Pancreas (tissue), 10 donors: ENCODE measurements around the gene NR4A2. TPM values are rescaled to one million over a fixed set of nuclear protein-coding genes. Genes with fewer than 3 reads are reported as not detected.

Source experiments
- ATAC-seq, 4 donors: fragments of 200-7000 bp; cut with Tn5 transposase; one replicate each; pipeline versions ENCODE4 v1.8.0 to v1.9.1; 2020; ENCODE audit warnings: mild to moderate bottlenecking in 4 of 4, moderate library complexity in 4 of 4
- DNase-seq, 6 donors: peaks; one replicate each; pipeline ENCODE4 v3.0.0-alpha.2; 2020
- FAIRE-seq: peaks from 2 replicates; lab custom pipeline; 2012; peaks lifted over from hg19 to GRCh38; lab: Jason Lieb, UNC
- H3K27ac ChIP-seq, 4 donors: fragments of 200-600 bp; sonication (generic); 1 replicate in 3 of 4; 2 replicates in 1 of 4; pipeline versions ENCODE4 v1.5.0 to v1.8.0; 2020
- H3K27me3 ChIP-seq, 4 donors: fragments of 200-600 bp; one replicate each; pipeline ENCODE4 v1.8.0; 2021
- H3K36me3 ChIP-seq, 3 donors: fragments of 200-600 bp; sonication (generic) in 1 of 3; one replicate each; pipeline versions ENCODE4 v1.5.0 to v1.8.0; 2020 to 2021
- H3K4me1 ChIP-seq, 3 donors: fragments of 200-600 bp; one replicate each; pipeline ENCODE4 v1.8.0; 2021
- H3K4me3 ChIP-seq, 4 donors: fragments of 200-600 bp; sonication (generic) in 2 of 4; one replicate each; pipeline versions ENCODE4 v1.5.0 to v1.8.0; 2020 to 2021
- H3K9me3 ChIP-seq, 4 donors: fragments of 200-600 bp; one replicate each; pipeline ENCODE4 v1.8.0; 2021
- WGBS, 2 donors: extraction: QIAGEN DNeasy Blood & Tissue Kit; methylation state at CpG; one replicate each; pipeline ENCODE4 v1.1.7; 2013; 5-methylcytosine and 5-hydroxymethylcytosine counted together
- intact Hi-C, 3 donors: fragments of 100-400 bp; cut with DNase I; formaldehyde crosslinking; loops; one replicate each; pipeline versions ENCODE4 v1.11.1 to v1.14.2; 2022
- polyA plus RNA-seq, 2 donors: library from polyadenylated mRNA; stranded (reverse); fragments of 200-250 nt; gene quantifications; one replicate each; pipeline ENCODE4 v1.2.3, GENCODE V29; 2013
- total RNA-seq, 6 donors: library from RNA; stranded (reverse); fragmentation: NEBNext Ultra II Directional in 4 of 6; extraction: Animal tissue kit (Norgen Biotek cat#: 25700) in 4 of 6; gene quantifications; one replicate each; pipeline versions ENCODE4 v1.2.1 to v1.2.4, GENCODE V29; 2021 to 2023
- TF ChIP-seq, protein P1 (sequence below), 4 donors: fragments of 200-600 bp; sonication (generic) in 3 of 4; IDR thresholded peaks; one replicate each; pipeline versions ENCODE4 v1.5.0 to v1.8.0; 2021; ENCODE audit warnings: antibody characterized with exemption in 4 of 4
- donor health status: healthy with polysubstance abuse.
- donor health status: DM: no; HTN: no; CAD: no; lungs with moderate emphysema.
- donor health status: DM: no; HTN: no; CAD: no.
- donor health status: control.
- donor health status: control.
- donor health status: Bipolar disorder and iron deficiency.
- donor health status: DM: yes; HTN: yes; CAD: no.
- donor health status: DM: no; HTN: no; CAD: no.
- donor health status: DM: no; HTN: no; CAD: no.
- donor health status: DM: yes; HTN: yes; CAD: no.

The NR4A2 gene
- total RNA-seq (10 to 100 TPM in 1 of 6 donors, 1 to 10 TPM in 5; 1.3 to 18.0 (median 3.2) TPM), polyA plus RNA-seq (1 to 10 TPM; 4.1 to 4.8 TPM)

DNA sequence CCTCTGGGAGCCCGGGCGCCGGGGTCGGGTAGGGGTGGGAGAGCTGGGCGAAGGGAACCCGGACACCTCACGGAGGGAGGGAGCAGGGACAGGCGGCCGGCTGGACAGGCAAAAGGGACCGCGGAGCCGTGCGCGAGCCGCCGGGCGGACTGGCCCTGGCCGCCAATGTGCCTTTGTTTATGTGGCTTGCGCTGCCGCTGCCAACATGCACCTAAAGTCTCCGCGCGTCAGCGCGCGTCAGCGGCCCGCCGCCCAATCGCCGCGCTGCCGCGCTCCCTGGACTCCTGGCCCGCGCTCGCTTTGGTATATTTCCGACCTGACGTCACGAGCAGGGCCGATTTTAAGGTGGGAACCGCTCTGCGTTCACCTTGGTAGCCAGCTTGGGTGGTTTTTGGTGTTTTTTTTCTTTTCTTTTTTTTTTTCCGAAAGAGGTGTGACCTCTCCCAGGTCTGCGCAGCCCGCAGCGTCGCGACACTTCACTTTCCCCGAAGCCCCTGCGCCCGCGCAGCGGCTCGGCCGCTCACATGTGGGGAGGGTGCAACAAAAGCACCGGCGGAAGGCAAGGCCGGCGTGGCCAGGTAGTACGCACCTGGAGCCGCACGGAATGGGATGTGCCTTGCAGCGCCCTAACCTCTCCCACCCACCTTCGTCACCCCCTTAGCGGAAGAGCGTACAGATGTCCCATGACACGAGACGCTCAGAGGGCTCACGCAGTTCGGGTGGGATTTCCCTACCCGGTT is at the start of gene NR4A2:
Gene NR4A2 (minus strand): TSS at position 188 of the 740 bp plus-strand sequence. CDS start 2,535 bp downstream, outside the sequence.
- Histone ChIP-seq H3K36me3 (peaks cover 0 to 15% (median 0%) of the 10 kb centered on the region in 3 donors), H3K9me3 (no peaks in the 10 kb centered on the region), H3K4me1 (peaks cover 2 to 27% (median 4%) of the 10 kb centered on the region in 3 donors), H3K4me3 (peak within 1 kb of the TSS; percentile 46 to 84 (median 71)), H3K27me3 (no peaks in the 10 kb centered on the region), H3K27ac (peak within 1 kb of the TSS; percentile 95 to 100 (median 100))
- TF ChIP-seq, protein P1, sequence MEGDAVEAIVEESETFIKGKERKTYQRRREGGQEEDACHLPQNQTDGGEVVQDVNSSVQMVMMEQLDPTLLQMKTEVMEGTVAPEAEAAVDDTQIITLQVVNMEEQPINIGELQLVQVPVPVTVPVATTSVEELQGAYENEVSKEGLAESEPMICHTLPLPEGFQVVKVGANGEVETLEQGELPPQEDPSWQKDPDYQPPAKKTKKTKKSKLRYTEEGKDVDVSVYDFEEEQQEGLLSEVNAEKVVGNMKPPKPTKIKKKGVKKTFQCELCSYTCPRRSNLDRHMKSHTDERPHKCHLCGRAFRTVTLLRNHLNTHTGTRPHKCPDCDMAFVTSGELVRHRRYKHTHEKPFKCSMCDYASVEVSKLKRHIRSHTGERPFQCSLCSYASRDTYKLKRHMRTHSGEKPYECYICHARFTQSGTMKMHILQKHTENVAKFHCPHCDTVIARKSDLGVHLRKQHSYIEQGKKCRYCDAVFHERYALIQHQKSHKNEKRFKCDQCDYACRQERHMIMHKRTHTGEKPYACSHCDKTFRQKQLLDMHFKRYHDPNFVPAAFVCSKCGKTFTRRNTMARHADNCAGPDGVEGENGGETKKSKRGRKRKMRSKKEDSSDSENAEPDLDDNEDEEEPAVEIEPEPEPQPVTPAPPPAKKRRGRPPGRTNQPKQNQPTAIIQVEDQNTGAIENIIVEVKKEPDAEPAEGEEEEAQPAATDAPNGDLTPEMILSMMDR (IDR thresholded peaks at IDR 0.05), result no peak
- ATAC-seq (peak; percentile 74 to 82 (median 77)), FAIRE-seq (no peak), DNase-seq (peak; percentile 87 to 93 (median 93))
- intact Hi-C loops, result no loop called here
- WGBS, 2 donors, result 1% methylated on average over 68 to 72 of the region's 72 CpGs

GRCh38 chr2:156380117-156380645 is 47.7 kb upstream of the NR4A2 start:
- TF ChIP-seq, protein P1 (IDR thresholded peaks at IDR 0.05), result no peak
- intact Hi-C loops, result no loop called here
- H3K27ac ChIP-seq, result no peak overlapping the region
- 95 to 100% methylated on average over 1 of the region's 1 CpG for WGBS, 2 donors
- H3K4me3 ChIP-seq, result no peak overlapping the region
- no peaks in the 10 kb centered on the region for H3K9me3 ChIP-seq
- no peaks in the 10 kb centered on the region for H3K4me1 ChIP-seq
- no peaks in the 10 kb centered on the region for H3K27me3 ChIP-seq
- FAIRE-seq, result no peak
- DNase-seq, result no peak
- no peak for ATAC-seq
- no peaks in the 10 kb centered on the region for H3K36me3 ChIP-seq

DNA sequence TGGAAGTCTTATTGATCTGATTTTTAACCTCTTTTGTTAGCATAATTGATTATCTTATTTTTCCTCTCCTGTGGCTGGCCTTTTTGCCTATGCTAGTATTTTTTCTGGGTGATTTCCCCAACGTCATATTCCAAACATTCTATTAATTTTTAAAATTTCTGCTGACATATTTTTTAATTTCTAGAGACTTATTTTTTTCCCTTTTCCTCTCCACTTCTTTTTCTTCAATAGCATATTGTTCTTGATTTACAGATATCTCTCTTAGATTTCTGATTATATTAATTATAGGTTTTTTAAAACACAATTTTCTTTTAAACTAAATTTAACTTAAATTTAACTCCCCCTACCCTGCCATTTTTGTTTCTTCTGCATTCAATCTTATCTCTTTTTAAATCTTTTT is 47.2 kb upstream of the NR4A2 start:
- DNase-seq, result no peak
- intact Hi-C loops, result no loop called here
- Histone ChIP-seq H3K9me3 (no peaks in the 10 kb centered on the region), H3K27me3 (no peaks in the 10 kb centered on the region), H3K36me3 (no peaks in the 10 kb centered on the region), H3K27ac (no peak overlapping the region), H3K4me1 (no peaks in the 10 kb centered on the region), H3K4me3 (no peak overlapping the region)
- no peak for ATAC-seq
- 46 to 49% methylated on average over 1 of the region's 1 CpG for WGBS, 2 donors
- FAIRE-seq, result no peak
- TF ChIP-seq, protein P1 (IDR thresholded peaks at IDR 0.05), result no peak

DNA sequence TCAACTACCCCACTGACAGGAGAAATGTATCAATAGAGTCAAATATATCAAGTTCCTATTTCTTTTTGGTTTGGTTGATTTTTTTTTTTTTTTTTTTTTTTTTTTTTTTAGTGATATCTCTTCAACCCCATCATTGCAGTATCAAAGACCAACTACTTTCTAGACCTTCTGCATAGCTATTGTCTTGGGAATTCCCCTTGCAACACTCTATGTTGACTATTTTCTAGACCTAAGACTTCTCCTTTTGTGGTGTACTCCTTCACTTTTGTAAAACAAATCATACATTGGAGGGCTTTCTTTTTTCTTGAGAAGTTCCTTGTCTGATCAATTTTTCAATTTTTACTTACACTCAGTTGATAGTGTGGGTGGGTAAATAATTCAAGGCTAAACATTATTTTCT is 46.5 kb upstream of the NR4A2 start:
- TF ChIP-seq, protein P1 (IDR thresholded peaks at IDR 0.05), result no peak
- no peaks in the 10 kb centered on the region for H3K4me1 ChIP-seq
- DNase-seq, result no peak
- no peaks in the 10 kb centered on the region for H3K9me3 ChIP-seq
- no peaks in the 10 kb centered on the region for H3K36me3 ChIP-seq
- ATAC-seq, result no peak
- H3K4me3 ChIP-seq, result no peak overlapping the region
- H3K27ac ChIP-seq, result no peak overlapping the region
- intact Hi-C loops, result no loop called here
- no peak for FAIRE-seq
- H3K27me3 ChIP-seq, result no peaks in the 10 kb centered on the region

- DNase-seq, result no peak
- ATAC-seq, result no peak
- H3K4me3 ChIP-seq, result no peak overlapping the region
- H3K27me3 ChIP-seq, result no peaks in the 10 kb centered on the region
- FAIRE-seq, result no peak
- no peaks in the 10 kb centered on the region for H3K9me3 ChIP-seq
- TF ChIP-seq, protein P1 (IDR thresholded peaks at IDR 0.05), result no peak
- no peaks in the 10 kb centered on the region for H3K4me1 ChIP-seq
- 90 to 96% methylated on average over 4 of the region's 4 CpGs for WGBS, 2 donors
- H3K36me3 ChIP-seq, result no peaks in the 10 kb centered on the region
- intact Hi-C loops, result no loop called here
- no peak overlapping the region for H3K27ac ChIP-seq
Measured at GRCh38 chr2:156366753-156367152, 34.2 kb upstream of the NR4A2 start.
